ENCODE results near the gene RUNDC1.
"Not testable (repeated sequence)": the region's sequence is repeated elsewhere in the genome, so short reads cannot be mapped to it uniquely, and the experiment has no call there.

The RUNDC1 gene

GRCh38 chr17:42989726-42990652 is 9.6 kb downstream of the RUNDC1 start:
- DNase-seq (ENCODE audit: low read depth in 2 of 3, low spot score in 1 of 3): no peak

DNA sequence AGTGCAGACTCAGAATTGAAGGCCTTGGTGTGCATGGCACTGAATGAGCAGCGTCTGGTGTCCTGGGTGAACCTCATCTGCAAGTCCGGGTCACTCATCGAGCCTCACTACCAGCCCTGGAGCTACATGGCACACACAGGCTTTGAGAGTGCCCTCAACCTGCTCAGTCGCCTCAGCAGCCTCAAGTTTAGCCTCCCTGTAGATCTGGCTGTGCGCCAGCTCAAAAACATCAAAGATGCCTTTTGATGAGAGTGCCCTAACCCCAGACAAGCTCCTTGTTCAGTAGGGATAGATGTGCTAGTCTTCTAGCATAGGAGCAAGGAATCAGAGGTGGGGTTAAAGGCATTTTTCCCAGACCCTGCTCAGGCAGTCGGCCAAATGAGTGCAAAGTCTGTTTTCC is 11.1 kb downstream of the RUNDC1 start:
- no peak for DNase-seq (ENCODE audit: low read depth in 2 of 3, low spot score in 1 of 3)

DNA sequence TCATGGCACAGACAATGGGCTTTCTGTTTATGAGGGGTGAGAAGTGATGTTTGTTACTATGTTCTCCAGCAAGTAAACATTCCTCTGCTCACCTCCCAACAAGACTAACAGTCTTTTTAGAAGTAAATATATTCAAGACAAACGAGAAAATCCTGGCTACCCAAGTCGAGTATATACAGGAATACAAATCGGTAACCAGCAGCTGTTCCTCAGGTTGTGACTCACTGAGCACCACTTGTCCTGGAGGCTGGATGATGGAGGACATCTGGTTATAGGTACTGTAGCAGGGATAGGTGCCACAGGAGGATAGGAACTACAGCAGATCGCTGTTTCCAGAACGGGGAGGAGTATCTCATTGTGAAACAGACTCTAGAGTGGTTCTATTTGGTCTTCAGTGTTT is 12.5 kb downstream of the RUNDC1 start:
- no peak for DNase-seq (ENCODE audit: low read depth in 2 of 3, low spot score in 1 of 3)

- DNase-seq (ENCODE audit: low read depth in 2 of 3, low spot score in 1 of 3): not testable (repeated sequence)
Measured at GRCh38 chr17:42993913-42994312, 13.5 kb downstream of the RUNDC1 start.

DNA sequence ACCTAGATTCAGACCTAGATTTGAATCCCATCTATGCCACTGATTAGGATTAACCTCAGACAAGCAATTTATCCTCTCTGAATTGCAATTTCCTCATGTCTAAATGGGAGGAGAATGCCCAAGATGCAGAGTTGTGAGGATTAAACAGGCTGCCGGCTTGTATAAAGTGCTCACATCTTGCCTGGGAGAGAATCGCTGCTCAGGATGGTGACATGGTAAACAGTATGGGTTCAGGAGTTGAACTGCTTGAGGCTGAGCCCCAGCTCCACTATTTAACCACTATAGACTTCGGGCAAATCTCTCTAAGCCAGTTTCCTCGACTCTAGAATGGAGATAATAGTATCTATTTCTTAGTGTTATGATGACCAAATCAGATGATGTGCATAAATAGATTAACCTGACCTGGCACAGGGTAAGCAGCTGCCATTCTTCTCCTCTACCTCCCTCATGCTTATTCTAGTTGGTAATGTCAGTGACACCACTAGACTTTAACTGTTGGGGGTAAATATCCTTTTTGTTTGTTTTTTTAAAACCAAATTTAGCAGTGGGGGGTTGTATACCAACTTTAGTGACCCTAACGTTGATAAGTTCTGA is 17.1 kb downstream of the RUNDC1 start:
- DNase-seq (ENCODE audit: low read depth in 2 of 3, low spot score in 1 of 3): no peak

GRCh38 chr17:42997984-42998938 is 17.9 kb downstream of the RUNDC1 start, which contains the start of gene RPL27:
Gene RPL27 (plus strand): TSS chr17:42998419. CDS start chr17:42998751, 332 bp downstream.
- DNase-seq (ENCODE audit: low read depth in 2 of 3, low spot score in 1 of 3): peak; percentile 94 to 97 (median 96)

DNA sequence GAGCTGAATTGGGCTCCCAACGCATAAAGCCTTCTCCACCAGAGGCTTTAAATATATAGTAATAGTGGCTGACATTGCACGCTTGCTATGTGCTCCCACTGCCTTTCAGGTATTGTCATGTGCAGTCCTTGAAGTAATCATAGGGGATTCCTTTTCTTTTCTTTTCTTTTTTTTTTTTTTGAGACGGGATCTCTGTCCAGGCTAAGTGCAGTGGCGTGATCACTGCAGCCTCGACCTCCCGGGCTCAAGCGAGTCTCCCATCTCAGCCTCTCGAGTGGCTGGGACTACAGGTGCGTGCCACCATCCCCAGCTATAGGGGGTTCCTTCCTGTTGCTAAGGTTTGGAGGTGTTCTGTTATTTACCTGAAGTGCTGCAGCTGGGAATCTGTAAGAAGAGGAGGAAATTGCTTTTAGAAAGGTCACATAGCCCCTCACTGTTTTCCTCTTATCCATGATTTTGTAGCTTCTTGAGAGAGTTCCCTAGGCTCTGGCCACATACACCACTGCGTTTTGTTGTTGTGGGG is 18.7 kb downstream of the RUNDC1 start:
- no peak for DNase-seq (ENCODE audit: low read depth in 2 of 3, low spot score in 1 of 3)

DNA sequence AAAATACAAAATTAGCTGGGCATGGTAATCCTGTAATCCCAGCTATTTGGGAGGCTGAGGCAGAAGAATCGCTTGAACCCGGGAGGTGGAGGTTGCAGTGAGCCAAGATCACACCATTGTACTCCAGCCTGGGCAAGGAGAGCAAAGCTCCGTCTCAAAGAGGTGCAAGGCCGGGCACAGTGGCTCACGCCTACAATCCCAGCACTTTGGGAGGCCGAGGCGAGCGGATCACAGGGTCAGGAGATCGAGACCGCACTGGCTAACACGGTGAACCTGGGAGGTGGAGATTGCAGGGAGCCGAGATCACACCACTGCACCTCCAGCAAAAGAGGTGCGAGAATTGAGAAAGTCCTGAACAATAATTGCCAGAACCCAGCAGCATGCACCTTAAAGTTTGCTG is 20.5 kb downstream of the RUNDC1 start:
- DNase-seq (ENCODE audit: low read depth in 2 of 3, low spot score in 1 of 3): not testable (repeated sequence)

DNA sequence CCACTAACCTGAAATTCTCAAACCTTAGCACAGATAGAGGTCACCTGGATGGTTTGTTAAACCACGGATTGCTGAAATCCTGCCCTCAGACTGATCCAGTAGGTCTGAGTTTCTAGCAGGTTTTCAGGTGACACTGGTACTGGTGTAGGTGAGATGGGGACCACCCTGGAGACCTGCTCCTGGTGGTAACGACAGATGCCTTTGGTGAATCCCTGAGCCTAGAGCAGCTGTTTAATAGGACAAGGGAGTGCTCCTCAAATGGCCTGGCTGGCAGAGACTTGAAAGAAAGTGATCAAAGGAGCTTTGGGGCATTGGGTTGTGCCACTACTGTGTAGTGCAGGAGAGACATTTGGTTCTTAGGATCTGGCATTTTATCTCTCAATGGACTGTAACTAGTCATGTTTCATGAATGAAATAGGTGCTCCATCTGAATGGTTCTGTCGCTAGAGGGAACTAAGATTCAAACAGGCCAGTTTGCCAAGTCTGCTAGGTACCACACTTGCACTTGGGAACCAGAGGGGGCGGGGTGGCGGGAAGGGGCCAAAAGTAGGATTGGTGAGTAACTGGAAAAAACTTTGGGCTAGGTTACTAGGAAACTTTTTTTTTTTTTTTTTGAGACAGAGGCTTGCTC is 23.3 kb downstream of the RUNDC1 start:
- DNase-seq (ENCODE audit: low read depth in 2 of 3, low spot score in 1 of 3): no peak

DNA sequence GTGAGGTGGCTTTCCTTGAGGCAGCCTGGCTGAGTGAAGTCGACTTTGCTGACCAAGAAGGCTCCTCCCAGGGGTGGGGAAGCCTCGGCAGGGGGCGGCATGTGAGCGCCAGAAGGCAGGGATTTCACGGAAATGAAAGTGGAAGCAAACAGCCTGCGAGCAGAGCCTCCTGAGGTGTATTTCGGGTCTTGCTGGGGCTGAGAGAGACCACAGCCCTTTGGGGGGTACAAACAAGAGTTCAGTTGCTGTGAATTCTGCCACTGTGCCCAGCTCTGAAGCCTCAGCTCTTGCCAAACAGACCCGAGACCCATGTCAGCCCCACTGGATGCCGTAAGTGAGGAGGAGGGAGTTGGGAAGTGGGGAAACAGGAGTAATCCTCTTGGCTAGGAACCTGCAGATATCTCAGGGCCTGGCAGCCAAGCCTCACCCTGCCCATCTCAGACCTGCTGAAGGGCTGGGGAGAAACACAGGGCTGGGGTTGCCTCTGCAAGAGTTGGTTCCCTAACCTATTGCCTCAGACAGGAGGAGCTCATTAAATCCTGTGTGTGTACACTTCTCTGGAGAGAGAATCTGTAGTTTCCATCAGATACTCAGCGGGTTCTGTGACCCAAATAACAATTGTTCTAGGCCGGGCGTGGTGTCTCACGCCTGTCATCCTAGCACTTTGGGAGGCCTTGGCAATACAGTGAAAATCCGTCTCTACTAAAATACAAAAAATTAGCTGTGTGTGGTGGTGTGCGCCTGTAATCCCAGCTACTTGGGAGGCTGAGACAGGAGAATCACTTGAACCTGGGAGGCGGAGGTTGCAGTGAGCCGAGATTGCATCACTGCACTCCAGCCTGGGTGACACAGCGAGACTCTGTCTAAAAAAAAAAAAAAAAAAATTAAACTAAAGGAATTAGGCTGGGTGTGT is 26.5 kb downstream of the RUNDC1 start, which contains the start of gene IFI35:
Gene IFI35 (plus strand): TSS at position 146 of the 913 bp plus-strand sequence. CDS start 164 bp downstream, at position 310.
- peak; percentile 76 to 79 (median 78) for DNase-seq (ENCODE audit: low read depth in 2 of 3, low spot score in 1 of 3)

GRCh38 chr17:43010667-43011308 is 30.4 kb downstream of the RUNDC1 start:
- no peak for DNase-seq (ENCODE audit: low read depth in 2 of 3, low spot score in 1 of 3)

DNA sequence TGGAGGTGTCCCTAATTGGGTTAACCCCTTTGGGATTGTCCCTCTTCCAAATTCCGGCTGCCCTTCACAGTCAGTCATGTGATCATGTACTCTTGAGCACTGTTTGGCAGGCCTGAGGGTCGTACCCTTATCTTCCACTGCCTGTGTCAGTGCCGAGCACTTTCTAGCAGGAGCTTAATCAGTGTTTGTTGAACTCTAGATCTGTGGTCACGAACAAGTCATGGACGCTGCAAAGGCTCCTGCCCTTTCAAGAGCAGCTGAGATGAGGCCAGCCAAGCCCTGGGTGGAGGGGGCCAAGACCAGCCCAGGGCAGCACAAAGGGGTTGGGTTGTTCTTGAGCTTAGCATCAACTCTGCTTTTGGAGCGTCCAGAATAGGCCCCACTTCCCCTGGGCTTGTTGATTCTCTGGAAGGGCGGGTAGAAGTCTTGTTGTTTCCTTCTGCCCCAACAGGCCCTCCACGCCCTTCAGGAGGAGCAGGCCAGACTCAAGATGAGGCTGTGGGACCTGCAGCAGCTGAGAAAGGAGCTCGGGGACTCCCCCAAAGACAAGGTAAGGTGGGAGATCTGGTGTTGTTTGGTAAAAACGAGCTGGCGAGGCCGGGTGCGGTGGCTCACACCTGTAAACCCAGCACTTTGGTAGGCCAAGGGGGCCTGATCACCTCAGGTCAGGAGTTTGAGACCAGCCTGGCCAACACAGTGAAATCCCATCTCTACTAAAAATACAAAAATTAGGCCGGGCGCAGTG is 31.5 kb downstream of the RUNDC1 start:
- DNase-seq (ENCODE audit: low read depth in 2 of 3, low spot score in 1 of 3): no peak

DNA sequence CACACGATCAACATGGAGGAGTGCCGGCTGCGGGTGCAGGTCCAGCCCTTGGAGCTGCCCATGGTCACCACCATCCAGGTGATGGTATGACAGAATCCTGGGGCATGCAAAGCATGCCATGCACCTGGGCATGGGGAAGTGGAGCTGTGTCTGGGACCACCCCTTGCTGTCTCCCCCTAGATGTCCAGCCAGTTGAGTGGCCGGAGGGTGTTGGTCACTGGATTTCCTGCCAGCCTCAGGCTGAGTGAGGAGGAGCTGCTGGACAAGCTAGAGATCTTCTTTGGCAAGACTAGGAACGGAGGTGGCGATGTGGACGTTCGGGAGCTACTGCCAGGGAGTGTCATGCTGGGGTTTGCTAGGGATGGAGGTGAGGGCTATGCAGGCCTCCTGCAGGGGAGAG is 32.9 kb downstream of the RUNDC1 start:
- DNase-seq (ENCODE audit: low read depth in 2 of 3, low spot score in 1 of 3): no peak

GRCh38 chr17:43014020-43014648 is 33.8 kb downstream of the RUNDC1 start:
- no peak for DNase-seq (ENCODE audit: low read depth in 2 of 3, low spot score in 1 of 3)

DNA sequence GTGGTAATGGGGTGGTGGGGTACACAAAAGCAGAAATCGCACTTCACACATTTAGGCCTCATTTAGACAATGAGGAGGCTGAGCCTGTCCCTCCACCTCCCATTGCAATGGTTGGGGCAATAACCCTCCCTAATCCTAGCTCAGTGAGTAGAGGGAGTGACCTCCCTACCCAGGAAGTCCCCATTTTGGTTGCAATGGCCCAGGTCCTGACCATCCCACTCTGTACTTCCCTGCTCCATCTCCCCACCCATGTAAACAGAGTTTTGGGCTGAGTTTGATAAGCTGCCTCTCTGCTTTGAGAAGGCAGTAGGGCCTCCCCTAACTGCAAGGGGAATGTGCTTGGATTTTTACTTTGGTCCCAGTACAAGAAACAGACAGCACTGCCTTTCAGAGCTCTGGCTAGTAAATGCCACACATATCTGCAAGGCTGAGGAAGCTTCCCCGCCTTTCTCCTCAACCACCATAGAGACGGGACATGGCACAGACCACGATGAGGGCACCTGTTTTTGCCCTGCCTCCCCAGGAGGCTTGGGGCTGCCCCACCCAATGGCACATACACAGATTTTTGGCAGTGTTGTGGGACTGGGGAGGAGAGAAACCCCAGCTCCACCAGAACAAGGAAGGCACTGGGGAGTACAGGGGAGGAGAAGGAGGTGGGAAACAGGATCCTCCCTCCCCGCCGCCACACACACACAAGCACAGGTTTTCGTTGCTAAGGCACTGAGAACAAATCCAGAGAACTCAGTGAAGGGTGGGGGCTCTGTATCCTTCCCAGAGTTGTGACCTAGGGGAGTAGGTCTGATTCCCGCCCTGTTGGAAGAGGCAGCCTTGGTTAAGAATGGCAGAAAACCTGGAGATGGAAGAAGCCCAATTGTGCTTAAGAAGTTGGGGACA is 34.5 kb downstream of the RUNDC1 start:
- no peak for DNase-seq (ENCODE audit: low read depth in 2 of 3, low spot score in 1 of 3)

DNA sequence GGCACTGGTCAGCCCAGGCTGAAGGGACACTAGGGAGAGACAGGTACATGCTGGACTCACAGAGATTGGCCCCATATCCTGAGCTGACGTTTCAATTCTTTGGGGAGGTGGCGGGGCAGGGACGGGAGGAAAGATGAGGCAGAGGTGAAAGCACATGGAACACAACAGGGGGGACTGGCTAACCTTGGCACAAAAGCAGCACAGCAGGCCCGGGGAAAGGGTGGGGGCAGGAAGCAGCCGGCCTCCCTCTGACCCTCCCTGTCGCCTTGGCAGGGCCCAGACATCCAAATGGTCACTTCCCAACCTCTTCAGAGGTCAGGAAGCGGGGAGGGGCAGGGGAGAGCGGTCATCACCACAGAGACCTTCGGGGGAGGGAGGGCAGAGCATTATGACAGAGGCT is 35.2 kb downstream of the RUNDC1 start:
- no peak for DNase-seq (ENCODE audit: low read depth in 2 of 3, low spot score in 1 of 3)

DNA sequence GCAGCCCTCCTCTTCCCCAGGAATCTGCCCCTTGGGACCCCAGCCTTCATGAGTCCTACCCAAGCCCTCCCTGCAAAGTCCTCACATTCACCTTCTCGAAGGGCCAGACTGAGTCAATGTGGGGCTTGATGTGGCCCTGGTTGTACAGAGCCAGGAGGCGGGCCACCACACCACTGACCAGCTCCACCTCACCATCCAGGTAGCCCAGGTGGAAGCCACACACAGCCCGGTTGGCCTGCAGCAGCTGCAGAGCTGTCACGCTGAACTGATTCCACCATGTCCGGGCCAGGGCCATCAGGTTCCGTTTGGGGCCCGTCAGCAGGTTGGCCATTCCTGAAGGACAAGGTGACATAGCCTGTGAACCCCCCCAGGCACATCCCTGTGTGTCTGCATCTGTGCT is 35.9 kb downstream of the RUNDC1 start:
- no peak for DNase-seq (ENCODE audit: low read depth in 2 of 3, low spot score in 1 of 3)
